AG09319 (cell line): ENCODE data around the gene AQP3.

Experiments
- DNase-seq: peaks from one replicate; pipeline ENCODE4 v3.0.0-alpha.2; 2010; ENCODE audit warnings: low read depth; ENCODE audit errors: extremely low read depth
- TF ChIP-seq, protein P1 (sequence below): IDR thresholded peaks from 2 replicates; pipeline ENCODE4 v1.5.1; 2011; ENCODE audit warnings: low read depth, mild to moderate bottlenecking, inconsistent platforms, low read length, moderate library complexity

The AQP3 gene

DNA sequence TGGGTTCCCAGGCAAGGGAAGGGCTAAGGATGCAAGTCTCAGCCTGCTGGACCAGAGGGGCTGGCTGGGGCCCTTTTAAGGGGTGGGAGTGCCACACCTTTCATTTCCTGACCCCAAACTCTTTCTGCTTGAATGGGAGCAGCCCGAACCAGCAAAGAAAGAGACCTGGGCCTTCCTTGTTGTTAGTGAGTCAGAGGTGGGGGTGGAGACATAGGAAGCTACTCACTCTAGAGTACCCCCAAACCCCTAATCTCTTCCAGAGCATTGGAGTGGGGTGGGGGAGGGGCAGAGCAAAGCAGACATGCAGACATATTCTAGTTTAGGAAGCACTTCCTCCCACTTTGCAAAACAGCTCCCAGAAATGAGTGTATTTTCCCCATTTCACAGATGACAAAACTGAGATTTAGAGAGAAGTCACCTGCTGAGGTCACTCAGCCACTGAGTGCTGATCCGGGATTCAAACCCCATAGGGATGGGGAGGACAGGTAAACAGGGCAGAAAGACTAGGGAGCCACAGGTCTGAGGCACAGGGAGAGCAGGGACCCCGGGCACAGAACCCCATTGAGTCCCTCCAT, 6.0 kb upstream of the AQP3 start:
- TF ChIP-seq, protein P1, sequence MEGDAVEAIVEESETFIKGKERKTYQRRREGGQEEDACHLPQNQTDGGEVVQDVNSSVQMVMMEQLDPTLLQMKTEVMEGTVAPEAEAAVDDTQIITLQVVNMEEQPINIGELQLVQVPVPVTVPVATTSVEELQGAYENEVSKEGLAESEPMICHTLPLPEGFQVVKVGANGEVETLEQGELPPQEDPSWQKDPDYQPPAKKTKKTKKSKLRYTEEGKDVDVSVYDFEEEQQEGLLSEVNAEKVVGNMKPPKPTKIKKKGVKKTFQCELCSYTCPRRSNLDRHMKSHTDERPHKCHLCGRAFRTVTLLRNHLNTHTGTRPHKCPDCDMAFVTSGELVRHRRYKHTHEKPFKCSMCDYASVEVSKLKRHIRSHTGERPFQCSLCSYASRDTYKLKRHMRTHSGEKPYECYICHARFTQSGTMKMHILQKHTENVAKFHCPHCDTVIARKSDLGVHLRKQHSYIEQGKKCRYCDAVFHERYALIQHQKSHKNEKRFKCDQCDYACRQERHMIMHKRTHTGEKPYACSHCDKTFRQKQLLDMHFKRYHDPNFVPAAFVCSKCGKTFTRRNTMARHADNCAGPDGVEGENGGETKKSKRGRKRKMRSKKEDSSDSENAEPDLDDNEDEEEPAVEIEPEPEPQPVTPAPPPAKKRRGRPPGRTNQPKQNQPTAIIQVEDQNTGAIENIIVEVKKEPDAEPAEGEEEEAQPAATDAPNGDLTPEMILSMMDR = no peak
- no peak for DNase-seq

DNA sequence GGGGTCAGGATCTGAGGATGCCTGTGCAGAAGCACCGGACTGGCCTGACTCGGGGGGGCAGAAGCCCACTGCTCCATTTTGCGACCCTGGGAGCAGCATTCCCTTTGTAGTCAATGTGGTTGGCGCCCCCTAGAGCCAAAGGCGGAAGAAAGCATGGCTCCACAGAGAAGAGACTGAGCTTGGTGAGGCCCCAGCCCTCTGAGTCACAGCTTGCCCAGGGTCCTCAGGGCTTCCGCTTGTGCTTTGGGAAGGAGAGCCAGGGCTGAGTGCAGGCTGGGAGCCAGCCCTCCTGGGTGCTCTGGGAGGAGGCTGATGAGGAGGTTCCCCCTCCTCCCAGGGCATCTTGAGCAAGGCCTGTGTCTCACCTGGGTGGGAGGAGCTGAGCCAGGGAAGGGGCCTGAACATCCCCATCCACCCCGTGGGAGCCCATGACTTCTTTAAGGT, 5.5 kb upstream of the AQP3 start:
- TF ChIP-seq, protein P1 = peak; percentile 76
- peak; percentile 23 for DNase-seq

DNA sequence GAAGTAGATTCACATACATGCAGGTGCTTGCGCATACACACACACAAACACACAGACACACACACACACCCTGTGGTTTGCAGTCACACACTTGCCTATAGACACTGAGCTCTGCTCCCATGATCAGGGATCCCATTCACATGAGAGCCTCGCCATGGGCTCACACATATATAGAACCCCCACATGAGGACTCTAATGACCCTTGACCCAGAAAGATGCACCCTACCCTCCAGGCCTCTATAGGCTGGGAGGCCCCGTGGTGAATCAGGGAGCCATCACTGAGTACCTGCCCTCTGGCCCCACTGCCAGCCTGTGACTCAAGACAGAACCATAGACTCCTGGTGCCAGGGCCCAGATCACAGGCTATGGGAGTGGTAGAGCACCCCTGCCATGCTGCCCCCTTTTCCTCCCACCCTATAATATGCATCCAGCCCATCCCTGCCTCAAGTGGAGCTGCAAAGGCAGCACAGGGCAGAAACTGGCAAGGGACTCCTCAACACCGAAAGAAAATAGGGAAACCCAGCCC, 3.3 kb upstream of the AQP3 start:
- DNase-seq = no peak
- TF ChIP-seq, protein P1 = no peak

DNA sequence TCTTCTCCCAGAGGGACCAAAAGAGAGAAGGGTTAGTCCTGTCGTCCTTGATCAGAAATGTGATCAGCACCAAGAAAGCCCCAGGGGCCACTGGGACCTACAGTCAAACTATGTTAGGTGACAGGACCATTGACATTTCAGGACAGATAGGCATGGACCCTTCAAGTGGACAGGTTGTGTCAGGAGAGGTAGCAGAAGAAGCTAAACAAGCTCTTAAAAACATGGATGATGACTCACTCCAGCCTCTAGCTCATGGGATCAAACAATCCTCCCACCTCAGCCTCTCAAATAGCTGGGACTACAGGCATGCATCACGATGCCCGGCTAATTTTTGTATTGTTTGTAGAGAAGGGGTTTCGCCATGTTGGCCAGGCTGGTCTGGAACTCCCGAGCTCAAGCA, 2.3 kb upstream of the AQP3 start:
- DNase-seq = no peak
- TF ChIP-seq, protein P1 = no peak

DNA sequence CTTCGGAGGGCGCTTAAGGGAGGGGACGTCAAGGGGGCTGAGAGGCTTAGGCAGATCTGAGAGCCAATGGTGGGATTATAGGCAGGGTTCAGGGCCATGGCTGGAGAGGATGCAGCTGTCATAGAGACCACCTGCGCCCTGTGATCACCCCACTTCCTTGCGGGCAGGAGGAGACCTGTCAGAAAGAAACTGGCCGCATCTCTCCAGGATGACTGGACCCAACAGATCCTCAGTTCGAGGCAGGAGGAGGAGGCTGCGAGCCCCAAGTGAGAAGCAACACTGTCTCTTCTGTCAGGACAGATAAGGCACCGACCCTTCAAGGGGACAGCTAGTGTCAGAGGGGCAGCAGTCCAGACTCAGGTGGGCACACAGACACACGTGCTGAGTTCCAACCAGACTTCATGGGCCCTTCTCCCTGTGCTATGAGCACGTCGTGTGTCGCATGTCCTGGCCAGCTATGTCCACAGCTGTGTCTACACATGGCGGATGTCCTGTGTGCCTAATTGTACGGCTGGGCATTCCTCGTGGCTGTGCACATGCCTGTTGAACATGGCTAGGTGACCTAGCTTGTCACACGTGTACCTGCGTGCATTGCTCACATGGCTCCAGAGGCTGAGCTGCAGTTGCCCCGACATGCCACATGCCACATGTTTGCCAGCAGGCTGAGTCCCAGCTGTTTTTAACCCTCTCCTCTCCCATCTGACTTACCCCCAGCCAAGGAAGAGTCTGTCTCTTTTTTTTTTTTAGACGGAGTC, 583 bp upstream of the AQP3 start:
- no peak for DNase-seq
- TF ChIP-seq, protein P1 = no peak

DNA sequence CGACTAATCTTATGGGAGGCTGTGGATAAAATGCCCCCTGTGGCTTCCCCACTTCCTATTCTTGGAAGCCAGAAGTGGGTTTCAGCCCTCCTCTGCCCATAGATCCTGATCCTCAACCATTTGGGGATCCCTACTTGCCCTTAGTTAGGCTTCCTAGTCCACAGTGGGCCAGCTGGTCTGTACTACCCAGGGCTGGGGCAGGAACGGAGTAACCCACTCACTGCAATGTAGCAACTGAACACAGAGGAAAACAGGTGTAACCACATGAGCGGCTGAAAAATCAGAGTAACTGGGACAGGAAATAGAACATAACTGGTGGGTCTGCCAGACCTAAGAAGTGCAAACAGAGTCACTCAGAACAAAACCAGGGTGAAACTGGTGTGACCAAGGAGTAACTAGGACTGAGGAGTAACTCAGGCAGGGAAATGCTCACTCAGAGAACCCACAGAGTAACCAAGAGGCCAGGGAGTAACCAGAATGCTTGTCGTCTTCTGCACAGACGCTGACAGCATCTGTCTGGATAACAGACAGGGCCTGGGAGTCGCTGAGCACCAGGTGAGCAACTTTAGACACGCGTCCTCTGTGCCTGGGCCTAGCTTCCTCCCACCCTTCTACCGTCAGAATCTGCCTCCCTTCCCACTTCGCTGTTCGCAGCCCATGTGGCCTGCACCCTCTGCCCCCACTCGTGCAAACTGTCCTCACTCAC, 1.0 kb downstream of the AQP3 start:
- TF ChIP-seq, protein P1 = no peak
- no peak for DNase-seq
